Measurements from ENCODE around the gene MRPL55.

MRPL55 gene

DNA sequence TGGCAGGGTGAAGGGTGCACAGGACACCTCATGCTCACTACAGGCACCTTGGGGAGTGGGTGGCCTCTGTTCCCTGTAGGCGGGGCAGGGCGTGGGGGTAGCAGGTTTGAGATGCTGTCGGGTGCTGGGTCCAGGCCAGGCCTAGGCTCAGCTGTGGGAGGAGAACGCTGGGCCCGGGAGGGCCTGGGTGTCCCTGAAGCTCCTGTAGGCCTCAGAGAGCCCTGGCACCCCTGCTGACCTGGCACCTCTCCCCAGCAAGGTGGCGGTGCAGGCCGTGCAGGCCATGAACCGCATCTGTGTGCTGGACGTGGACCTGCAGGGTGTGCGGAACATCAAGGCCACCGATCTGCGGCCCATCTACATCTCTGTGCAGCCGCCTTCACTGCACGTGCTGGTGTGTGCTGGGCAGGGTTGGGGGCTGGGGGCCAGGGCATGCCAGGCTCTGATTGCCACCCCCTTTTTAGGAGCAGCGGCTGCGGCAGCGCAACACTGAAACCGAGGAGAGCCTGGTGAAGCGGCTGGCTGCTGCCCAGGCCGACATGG, 38.1 kb upstream of the MRPL55 start:
- DNase-seq = no peak

DNA sequence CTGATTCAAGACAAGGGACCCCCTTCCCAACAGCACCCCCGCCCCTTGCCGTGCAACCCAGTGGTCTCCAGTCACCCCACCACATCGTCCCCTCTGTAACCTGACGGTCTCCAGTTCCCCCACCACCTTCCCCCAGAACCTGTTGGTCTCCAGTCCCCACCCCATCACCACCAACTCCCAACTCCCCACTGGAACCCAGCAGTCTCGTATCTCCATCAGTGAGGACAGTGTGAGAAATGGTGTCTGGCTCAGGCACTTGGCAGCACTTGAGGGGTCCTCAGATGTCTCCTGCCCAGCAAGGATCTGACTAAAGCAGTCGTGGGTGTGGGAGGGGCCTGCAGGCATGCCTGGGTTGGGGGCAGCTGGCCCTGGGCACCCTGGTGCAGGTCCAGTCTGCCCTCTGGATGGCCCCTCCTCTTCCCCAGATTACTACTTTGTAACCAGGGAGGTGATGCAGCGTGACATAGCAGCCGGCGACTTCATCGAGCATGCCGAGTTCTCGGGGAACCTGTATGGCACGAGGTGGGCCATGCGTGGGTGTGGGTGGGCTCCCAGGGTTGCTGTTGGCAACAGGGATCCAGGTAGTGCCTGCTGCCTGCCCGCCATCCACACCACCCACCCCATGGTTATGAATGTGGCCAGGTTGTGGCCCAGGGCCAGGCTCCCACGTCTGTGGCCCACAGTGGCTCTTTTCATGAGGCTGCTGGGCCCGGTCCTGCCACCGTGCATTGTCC, 37.5 kb upstream of the MRPL55 start:
- no peak for DNase-seq

DNA sequence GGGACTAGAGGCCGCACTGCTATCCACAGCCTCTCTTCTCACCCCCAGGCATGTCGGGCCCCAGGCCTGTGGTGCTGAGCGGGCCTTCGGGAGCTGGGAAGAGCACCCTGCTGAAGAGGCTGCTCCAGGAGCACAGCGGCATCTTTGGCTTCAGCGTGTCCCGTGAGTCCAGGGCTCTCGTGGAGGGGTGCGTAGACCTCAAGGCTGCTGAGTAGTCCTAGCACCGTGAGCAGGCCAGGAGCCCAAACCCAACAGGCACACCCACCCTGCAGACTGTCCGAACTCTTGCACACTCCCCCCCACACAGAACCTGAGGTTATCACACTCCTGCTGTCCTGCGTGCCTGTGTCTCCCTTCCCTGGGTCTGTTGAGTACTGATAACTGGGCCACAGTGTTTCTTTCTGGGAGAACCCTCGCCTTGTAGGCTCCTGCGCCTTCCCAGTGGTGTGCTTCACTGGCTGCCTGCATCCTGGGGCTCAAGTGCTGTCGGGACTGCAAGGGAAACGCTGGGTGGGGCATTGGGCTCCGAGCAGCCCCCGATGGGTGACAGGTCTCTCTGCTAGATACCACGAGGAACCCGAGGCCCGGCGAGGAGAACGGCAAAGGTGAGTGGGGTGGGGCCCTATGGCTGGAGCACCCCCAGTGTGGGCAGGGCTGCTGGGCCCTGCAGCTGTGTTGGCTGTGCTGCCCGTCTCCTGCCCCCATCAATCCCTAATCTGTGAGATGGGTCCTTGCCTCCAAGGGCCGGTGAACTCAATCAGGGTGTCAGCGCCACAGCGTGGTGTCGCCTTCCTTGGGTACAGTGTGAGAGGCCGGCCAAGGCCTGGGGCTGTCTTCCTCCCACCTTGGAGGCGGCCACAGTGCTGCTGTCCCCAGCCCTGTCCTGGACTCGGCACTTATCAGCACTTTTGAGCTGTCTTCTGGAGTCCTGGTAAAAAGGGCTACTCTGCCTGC, 36.6 kb upstream of the MRPL55 start:
- no peak for DNase-seq

DNA sequence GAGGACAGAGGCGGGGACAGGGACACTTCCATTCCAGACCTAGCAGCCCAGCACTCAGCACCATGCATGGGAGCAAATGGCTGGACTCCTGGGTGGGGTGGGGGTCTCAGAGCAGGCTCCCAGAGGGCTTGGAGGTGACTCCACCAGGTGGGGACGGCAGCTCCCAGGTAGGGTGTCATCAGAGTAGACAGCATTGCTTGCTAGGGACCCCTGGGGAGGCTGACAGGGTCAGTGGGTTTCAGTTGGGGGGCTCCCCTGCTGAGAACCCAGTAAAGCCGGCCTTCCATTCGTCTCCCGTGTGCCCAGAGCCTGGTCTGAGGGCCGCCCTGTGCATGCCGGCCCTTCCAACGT, 35.9 kb upstream of the MRPL55 start:
- no peak for DNase-seq

- no peak for DNase-seq
These were observed 35.3 kb upstream of the MRPL55 start for GRCh38 chr1:228144193-228144992.

DNA sequence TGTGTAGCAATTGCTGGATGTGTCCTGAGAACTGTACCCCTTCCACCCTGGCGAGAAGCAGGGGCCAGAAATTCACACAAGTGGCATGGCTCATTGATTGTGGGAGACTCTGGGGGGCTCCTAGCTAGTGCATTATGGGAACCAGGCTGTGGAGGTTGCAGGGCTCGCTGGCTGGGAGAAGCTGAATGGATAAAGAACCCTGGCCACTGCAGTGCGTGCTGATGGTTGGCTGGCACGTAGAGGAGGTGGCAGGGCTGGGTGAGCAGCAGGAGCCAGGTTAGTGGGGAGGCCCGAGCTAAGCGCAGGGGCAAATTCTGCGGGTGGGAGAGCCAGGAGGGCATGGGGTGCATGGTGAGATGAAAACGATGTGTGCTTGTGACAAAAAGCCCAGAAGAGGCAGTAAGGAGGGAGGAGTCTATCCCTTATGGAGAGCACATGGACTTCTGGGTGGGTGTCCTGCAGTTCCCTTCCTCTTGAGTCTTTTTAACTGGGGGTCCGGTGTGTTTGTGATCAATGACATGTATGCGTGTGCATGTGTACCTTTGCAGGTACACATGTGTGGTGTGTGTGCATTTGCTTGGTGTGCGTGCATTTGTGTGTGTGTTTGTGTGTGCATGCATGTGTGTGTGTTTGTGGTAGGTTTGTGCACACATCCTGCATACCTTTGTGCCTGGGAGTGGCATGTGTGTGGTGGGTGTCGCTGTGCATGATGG, 34.5 kb upstream of the MRPL55 start:
- no peak for DNase-seq

DNA sequence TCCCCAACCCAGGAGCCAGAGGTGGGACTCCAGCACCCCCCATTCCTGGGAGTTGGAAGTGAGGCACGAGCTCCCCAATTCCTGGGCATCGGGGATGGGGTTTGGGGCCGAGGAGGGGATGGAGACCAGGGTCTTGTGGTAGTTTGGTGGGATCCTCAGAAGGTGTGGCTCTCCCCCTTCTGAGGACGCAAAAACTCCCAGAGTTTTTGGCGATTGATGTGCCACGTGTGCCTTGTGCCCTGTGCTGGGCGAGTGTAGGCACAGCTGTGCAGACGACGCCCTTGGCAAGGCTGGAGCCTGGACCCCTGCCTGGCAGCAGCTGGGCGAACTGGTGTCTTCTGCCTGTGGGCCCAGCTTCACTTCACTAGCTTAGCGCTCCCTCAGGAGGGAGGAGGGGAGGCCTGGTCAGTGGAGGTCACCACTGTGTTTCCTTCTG, 33.6 kb upstream of the MRPL55 start:
- no peak for DNase-seq

- DNase-seq = no peak
These were observed 33.1 kb upstream of the MRPL55 start for GRCh38 chr1:228142155-228142691.

GRCh38 chr1:228141226-228142044, 32.3 kb upstream of the MRPL55 start:
- DNase-seq = no peak

GRCh38 chr1:228140724-228141225, 31.7 kb upstream of the MRPL55 start:
- DNase-seq = no peak

- DNase-seq = peak; percentile 100
These were observed 31.0 kb upstream of the MRPL55 start, which contains the start of gene GUK1 for GRCh38 chr1:228139931-228140723. Gene GUK1, plus strand, starts transcription at chr1:228140279. Its CDS starts 24 bp downstream, at chr1:228140303.

GRCh38 chr1:228139406-228139930, 30.4 kb upstream of the MRPL55 start:
- no peak for DNase-seq

DNA sequence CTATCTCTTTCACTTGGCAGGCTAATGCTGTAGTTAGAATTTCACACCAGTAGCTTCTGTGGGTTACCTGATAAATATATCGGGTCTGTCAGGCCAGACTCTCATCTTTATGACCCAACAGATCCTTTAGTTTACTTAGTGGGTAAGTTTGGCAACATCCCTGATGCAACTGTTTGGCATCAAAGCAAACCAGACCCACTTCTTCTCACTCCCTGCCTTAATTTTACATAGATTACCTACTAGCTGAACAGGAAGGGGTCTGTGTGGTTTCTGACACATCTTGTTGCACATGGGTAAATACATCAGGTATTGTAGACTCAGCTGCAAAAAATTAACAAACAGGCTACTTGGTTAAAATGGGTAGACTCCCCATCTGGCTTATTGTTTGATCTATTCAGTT, 27.8 kb upstream of the MRPL55 start:
- DNase-seq = no peak

- no peak for DNase-seq
These were observed 25.5 kb upstream of the MRPL55 start for GRCh38 chr1:228134591-228134990.

DNA sequence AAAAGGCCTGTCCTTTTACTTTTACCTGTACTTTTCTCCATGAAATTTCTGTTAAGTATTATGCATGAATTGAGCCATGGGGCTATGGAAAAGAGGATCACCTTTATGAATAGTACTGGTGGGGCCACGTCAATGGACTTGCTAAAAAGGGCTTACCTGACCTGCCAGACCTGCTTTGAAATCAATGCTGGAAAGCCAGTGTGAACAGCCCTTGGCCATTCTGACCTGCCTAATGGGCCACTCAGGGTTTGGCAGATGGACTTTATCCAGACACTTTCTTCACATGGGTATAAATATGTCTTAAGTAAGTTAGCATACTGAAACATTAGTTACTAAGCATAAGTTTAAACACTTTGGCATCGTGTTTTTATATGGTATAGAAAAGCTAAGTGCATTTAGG, 22.7 kb upstream of the MRPL55 start:
- no peak for DNase-seq

- no peak for DNase-seq
These were observed 16.1 kb upstream of the MRPL55 start for GRCh38 chr1:228125185-228125584.

GRCh38 chr1:228123505-228123904, 14.4 kb upstream of the MRPL55 start:
- DNase-seq = no peak

DNA sequence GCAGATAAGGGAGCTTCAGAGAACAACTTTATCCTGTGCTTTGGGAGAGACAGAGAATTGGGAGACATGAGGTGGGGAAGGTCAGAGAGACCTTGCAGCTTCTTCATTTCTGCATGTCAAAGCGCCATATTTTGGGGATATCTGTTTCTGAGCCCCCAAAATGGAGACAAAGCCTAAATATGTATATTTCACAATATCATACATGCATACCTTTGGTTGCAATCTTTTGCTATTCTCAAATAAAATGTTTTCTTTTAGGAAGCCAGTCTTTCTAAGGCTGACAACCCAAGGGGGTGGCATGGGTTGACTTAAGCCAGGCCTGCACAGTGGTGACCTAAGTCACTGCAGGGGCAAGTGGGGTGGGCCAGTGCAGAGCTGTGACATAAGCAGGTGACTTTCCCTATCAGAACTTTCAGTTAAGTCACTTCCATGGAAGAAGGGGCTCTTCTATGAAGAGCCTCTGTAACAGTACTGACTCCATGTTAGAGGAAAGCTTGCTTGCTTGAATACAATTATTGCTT, 13.9 kb upstream of the MRPL55 start:
- no peak for DNase-seq

GRCh38 chr1:228120857-228121489, 11.9 kb upstream of the MRPL55 start:
- no peak for DNase-seq
